ENCODE results near the gene SLC8A1. TPM values are rescaled to one million over a fixed set of nuclear protein-coding genes. Genes with fewer than 3 reads are reported as not detected.

The SLC8A1 gene
- total RNA-seq, 1 donor: 82.9 TPM

- DNase-seq (ENCODE audit: insufficient read length, low spot score, missing footprints): peak; percentile 23
- H2AFZ ChIP-seq (ENCODE audit: low read length): peak overlapping the region; percentile 67
Measured at GRCh38 chr2:40400336-40400953, 51.4 kb downstream of the SLC8A1 start.

GRCh38 chr2:40397765-40398164 lies 54.1 kb downstream of the SLC8A1 start:
- Histone ChIP-seq H3K27ac (ENCODE audit: low read depth, low read length) (no peak overlapping the region), H3K4me1 (ENCODE audit: insufficient read depth, low read length) (peaks cover 35% of the 10 kb centered on the region), H3K27me3 (ENCODE audit: insufficient read depth, low read length) (no peaks in the 10 kb centered on the region), H3K9me3 (ENCODE audit: low read depth, low read length) (no peaks in the 10 kb centered on the region), H3K4me3 (ENCODE audit: insufficient read depth, low read length) (no peak overlapping the region), H3K79me2 (ENCODE audit: insufficient read depth, low read length) (peaks cover 20% of the 10 kb centered on the region), H3K4me2 (ENCODE audit: insufficient read depth, low read length) (no peak overlapping the region), H4K20me1 (ENCODE audit: insufficient read depth, low read length) (no peaks in the 10 kb centered on the region), H2AFZ (ENCODE audit: low read length) (no peak overlapping the region), H3K36me3 (ENCODE audit: insufficient read depth, low read length) (no peaks in the 10 kb centered on the region)
- TF ChIP-seq CTCF (IDR thresholded peaks at IDR 0.05; ENCODE audit: extremely low read depth, low read depth, low read length): no peak
- no peak for DNase-seq (ENCODE audit: insufficient read length, low spot score, missing footprints)

More at GRCh38 chr2:40400336-40400953, 51.4 kb downstream of the SLC8A1 start:
- Histone ChIP-seq H3K36me3 (ENCODE audit: insufficient read depth, low read length) (no peaks in the 10 kb centered on the region), H3K4me1 (ENCODE audit: insufficient read depth, low read length) (peaks cover 45% of the 10 kb centered on the region), H4K20me1 (ENCODE audit: insufficient read depth, low read length) (no peaks in the 10 kb centered on the region), H3K4me3 (ENCODE audit: insufficient read depth, low read length) (peak overlapping the region; percentile 14), H3K27ac (ENCODE audit: low read depth, low read length) (peak overlapping the region; percentile 85), H3K27me3 (ENCODE audit: insufficient read depth, low read length) (no peaks in the 10 kb centered on the region), H3K4me2 (ENCODE audit: insufficient read depth, low read length) (peak overlapping the region; percentile 47), H3K79me2 (ENCODE audit: insufficient read depth, low read length) (peaks cover 23% of the 10 kb centered on the region), H3K9me3 (ENCODE audit: low read depth, low read length) (no peaks in the 10 kb centered on the region)
- TF ChIP-seq CTCF (IDR thresholded peaks at IDR 0.05; ENCODE audit: extremely low read depth, low read depth, low read length): no peak

- TF ChIP-seq CTCF (IDR thresholded peaks at IDR 0.05; ENCODE audit: extremely low read depth, low read depth, low read length): no peak
- no peaks in the 10 kb centered on the region for H3K9me3 ChIP-seq (ENCODE audit: low read depth, low read length)
- H3K79me2 ChIP-seq (ENCODE audit: insufficient read depth, low read length): peaks cover 22% of the 10 kb centered on the region
- H3K4me1 ChIP-seq (ENCODE audit: insufficient read depth, low read length): peaks cover 20% of the 10 kb centered on the region
- H3K4me3 ChIP-seq (ENCODE audit: insufficient read depth, low read length): no peak overlapping the region
- DNase-seq (ENCODE audit: insufficient read length, low spot score, missing footprints): no peak
- no peaks in the 10 kb centered on the region for H3K36me3 ChIP-seq (ENCODE audit: insufficient read depth, low read length)
- H4K20me1 ChIP-seq (ENCODE audit: insufficient read depth, low read length): no peaks in the 10 kb centered on the region
- no peaks in the 10 kb centered on the region for H3K27me3 ChIP-seq (ENCODE audit: insufficient read depth, low read length)
- H3K4me2 ChIP-seq (ENCODE audit: insufficient read depth, low read length): no peak overlapping the region
- H2AFZ ChIP-seq (ENCODE audit: low read length): no peak overlapping the region
- H3K27ac ChIP-seq (ENCODE audit: low read depth, low read length): no peak overlapping the region
Measured at GRCh38 chr2:40396124-40396523, 55.8 kb downstream of the SLC8A1 start.

- no peak for DNase-seq (ENCODE audit: insufficient read length, low spot score, missing footprints)
- no peaks in the 10 kb centered on the region for H3K9me3 ChIP-seq (ENCODE audit: low read depth, low read length)
- H3K4me2 ChIP-seq (ENCODE audit: insufficient read depth, low read length): peak overlapping the region; percentile 30
- no peak overlapping the region for H2AFZ ChIP-seq (ENCODE audit: low read length)
- H4K20me1 ChIP-seq (ENCODE audit: insufficient read depth, low read length): no peaks in the 10 kb centered on the region
- peaks cover 25% of the 10 kb centered on the region for H3K79me2 ChIP-seq (ENCODE audit: insufficient read depth, low read length)
- no peaks in the 10 kb centered on the region for H3K27me3 ChIP-seq (ENCODE audit: insufficient read depth, low read length)
- peaks cover 13% of the 10 kb centered on the region for H3K4me1 ChIP-seq (ENCODE audit: insufficient read depth, low read length)
- TF ChIP-seq CTCF (IDR thresholded peaks at IDR 0.05; ENCODE audit: extremely low read depth, low read depth, low read length): no peak
- H3K27ac ChIP-seq (ENCODE audit: low read depth, low read length): peak overlapping the region; percentile 3
- H3K36me3 ChIP-seq (ENCODE audit: insufficient read depth, low read length): no peaks in the 10 kb centered on the region
- H3K4me3 ChIP-seq (ENCODE audit: insufficient read depth, low read length): no peak overlapping the region
Measured at GRCh38 chr2:40395169-40396073, 56.5 kb downstream of the SLC8A1 start.

All from osteoblast (primary cell).